Measurements from ENCODE around the gene RAC2. TPM values are rescaled to one million over a fixed set of nuclear protein-coding genes. Genes with fewer than 3 reads are reported as not detected.

The RAC2 gene
- total RNA-seq, 1 experiment from 2014 or later: 90.5 TPM

GRCh38 chr22:37204045-37204655 lies 39.9 kb downstream of the RAC2 start:
- no peaks in the 10 kb centered on the region for H3K9me3 ChIP-seq (ENCODE audit: insufficient read depth, low read depth)
- intact Hi-C loops (cut with micrococcal nuclease; ENCODE audit: unreplicated experiment): no loop called here
- no peak overlapping the region for H2AFZ ChIP-seq
- no peaks in the 10 kb centered on the region for H3F3A ChIP-seq (ENCODE audit: insufficient read depth, low read depth)
- H3K4me1 ChIP-seq (replicated peaks; ENCODE audit: insufficient read depth): peaks cover 7% of the 10 kb centered on the region
- H3K27ac ChIP-seq: no peak overlapping the region
- no peaks in the 10 kb centered on the region for H4K20me1 ChIP-seq (ENCODE audit: insufficient read depth)
- no peaks in the 10 kb centered on the region for H3K9me2 ChIP-seq (ENCODE audit: insufficient read depth)
- no peak overlapping the region for H3K4me3 ChIP-seq
- DNase-seq: no peak
- H3K36me3 ChIP-seq (ENCODE audit: low read depth): no peaks in the 10 kb centered on the region
- no peaks in the 10 kb centered on the region for H3K27me3 ChIP-seq (ENCODE audit: insufficient read depth, low read depth)
- no peak overlapping the region for H3K4me2 ChIP-seq
- no TSS peak for BruUV-seq (replicated peaks)
- ChIA-PET POLR2A (ENCODE audit: unreplicated experiment) (no interaction called here), CTCF (interaction anchor here (0.7 kb wide), 1 partner anchor 613 kb away, joined by 3 read pairs; no protein-coding TSS in a partner anchor)
- H3K79me2 ChIP-seq (ENCODE audit: low read depth): no peaks in the 10 kb centered on the region
- TF ChIP-seq EZH2 (IDR thresholded peaks at IDR 0.05; ENCODE audit: low read depth): no peak
- TF ChIP-seq CTCF (conservative IDR thresholded peaks at IDR 0.05): no peak

- no TSS peak for BruUV-seq (replicated peaks)
- H3K9me2 ChIP-seq (ENCODE audit: insufficient read depth): no peaks in the 10 kb centered on the region
- no peak overlapping the region for H3K27ac ChIP-seq
- POLR2A ChIA-PET (ENCODE audit: unreplicated experiment): no interaction called here
- H3K27me3 ChIP-seq (ENCODE audit: insufficient read depth, low read depth): no peaks in the 10 kb centered on the region
- H3K4me1 ChIP-seq (replicated peaks; ENCODE audit: insufficient read depth): peaks cover 7% of the 10 kb centered on the region
- H3K4me2 ChIP-seq: no peak overlapping the region
- no peaks in the 10 kb centered on the region for H3K9me3 ChIP-seq (ENCODE audit: insufficient read depth, low read depth)
- no peak for TF ChIP-seq CTCF (conservative IDR thresholded peaks at IDR 0.05)
- no peak for TF ChIP-seq EZH2 (IDR thresholded peaks at IDR 0.05; ENCODE audit: low read depth)
- H2AFZ ChIP-seq: no peak overlapping the region
- no peaks in the 10 kb centered on the region for H4K20me1 ChIP-seq (ENCODE audit: insufficient read depth)
- H3K36me3 ChIP-seq (ENCODE audit: low read depth): no peaks in the 10 kb centered on the region
- no peak for DNase-seq
- no peak overlapping the region for H3K4me3 ChIP-seq
- H3K79me2 ChIP-seq (ENCODE audit: low read depth): peaks cover 4% of the 10 kb centered on the region; the same call in 1 of the 2 replicates
- no peaks in the 10 kb centered on the region for H3F3A ChIP-seq (ENCODE audit: insufficient read depth, low read depth)
- intact Hi-C loops (cut with micrococcal nuclease; ENCODE audit: unreplicated experiment): no loop called here
- CTCF ChIA-PET: interaction anchor here (0.7 kb wide), 1 partner anchor 614 kb away, joined by 3 read pairs; no protein-coding TSS in a partner anchor
Observed at GRCh38 chr22:37203354-37204044, 40.6 kb downstream of the RAC2 start.

- Histone ChIP-seq H3K27ac (no peak overlapping the region), H2AFZ (no peak overlapping the region), H3K79me2 (ENCODE audit: low read depth) (peaks cover 4% of the 10 kb centered on the region; the same call in 1 of the 2 replicates), H3K9me2 (ENCODE audit: insufficient read depth) (no peaks in the 10 kb centered on the region), H3K27me3 (ENCODE audit: insufficient read depth, low read depth) (no peaks in the 10 kb centered on the region), H3K4me1 (replicated peaks; ENCODE audit: insufficient read depth) (peaks cover 13% of the 10 kb centered on the region), H3K4me2 (no peak overlapping the region), H3K36me3 (ENCODE audit: low read depth) (no peaks in the 10 kb centered on the region), H3K4me3 (no peak overlapping the region), H3K9me3 (ENCODE audit: insufficient read depth, low read depth) (no peaks in the 10 kb centered on the region), H3F3A (ENCODE audit: insufficient read depth, low read depth) (peaks cover 7% of the 10 kb centered on the region), H4K20me1 (ENCODE audit: insufficient read depth) (no peaks in the 10 kb centered on the region)
- no peak for TF ChIP-seq CTCF (conservative IDR thresholded peaks at IDR 0.05)
- no peak for TF ChIP-seq EZH2 (IDR thresholded peaks at IDR 0.05; ENCODE audit: low read depth)
- POLR2A ChIA-PET (ENCODE audit: unreplicated experiment): no interaction called here
- CTCF ChIA-PET: no interaction called here
- no peak for DNase-seq
- intact Hi-C loops (cut with micrococcal nuclease; ENCODE audit: unreplicated experiment): no loop called here
- no TSS peak for BruUV-seq (replicated peaks)
Observed at GRCh38 chr22:37202716-37203115, 41.4 kb downstream of the RAC2 start.
